Tibial artery (tissue), 4 donors: ENCODE data around the gene SKIDA1.
A peak's percentile ranks its signal among the peaks of the same experiment; 100 is the strongest.

Experiments
- DNase-seq, 2 donors: peaks; one replicate each; pipeline ENCODE4 v3.0.0-alpha.2; 2019
- H3K27ac ChIP-seq, 2 donors: fragments of 200-600 bp; sonication (generic) in 1 of 2; 1 replicate in 1 of 2; 2 replicates in 1 of 2; pipeline ENCODE4 v1.5.1; 2018 to 2019; ENCODE audit warnings: mild to moderate bottlenecking in 1 of 2
- H3K27me3 ChIP-seq, 2 donors: fragments of 200-600 bp; sonication (generic) in 1 of 2; one replicate each; pipeline versions ENCODE4 v1.5.1 to v1.6.0; 2016 to 2019
- H3K36me3 ChIP-seq, 3 donors: fragments of 200-600 bp; sonication (generic) in 2 of 3; one replicate each; pipeline ENCODE4 v1.5.1; 2016 to 2019; ENCODE audit warnings: mild to moderate bottlenecking in 2 of 3
- H3K4me1 ChIP-seq, 4 donors: fragments of 200-600 bp; sonication (generic) in 2 of 4; 1 replicate in 3 of 4; 2 replicates in 1 of 4; pipeline ENCODE4 v1.5.1; 2016 to 2019
- H3K4me3 ChIP-seq, 2 donors: fragments of 200-600 bp; sonication (generic) in 1 of 2; 1 replicate in 1 of 2; 2 replicates in 1 of 2; pipeline ENCODE4 v1.5.1; 2018 to 2019; ENCODE audit warnings: mild to moderate bottlenecking in 2 of 2
- H3K9me3 ChIP-seq, 3 donors: fragments of 200-600 bp; sonication (generic) in 1 of 3; one replicate each; pipeline ENCODE4 v1.5.1; 2016 to 2019
- intact Hi-C: fragments of 100-400 bp; cut with DNase I; formaldehyde crosslinking; loops from one replicate; pipeline ENCODE4 v1.15.0; 2023; ENCODE audit warnings: low total_unique reads
- TF ChIP-seq, protein P1 (sequence below), 2 experiments: fragments of 200-600 bp in 1 of 2; fragments of 450-650 bp in 1 of 2; IDR thresholded peaks; one replicate each; pipeline ENCODE4 v1.5.1; 2017 to 2019; ENCODE audit warnings: antibody characterized with exemption in 2 of 2, mild to moderate bottlenecking in 1 of 2, moderate library complexity in 1 of 2

The SKIDA1 gene

DNA sequence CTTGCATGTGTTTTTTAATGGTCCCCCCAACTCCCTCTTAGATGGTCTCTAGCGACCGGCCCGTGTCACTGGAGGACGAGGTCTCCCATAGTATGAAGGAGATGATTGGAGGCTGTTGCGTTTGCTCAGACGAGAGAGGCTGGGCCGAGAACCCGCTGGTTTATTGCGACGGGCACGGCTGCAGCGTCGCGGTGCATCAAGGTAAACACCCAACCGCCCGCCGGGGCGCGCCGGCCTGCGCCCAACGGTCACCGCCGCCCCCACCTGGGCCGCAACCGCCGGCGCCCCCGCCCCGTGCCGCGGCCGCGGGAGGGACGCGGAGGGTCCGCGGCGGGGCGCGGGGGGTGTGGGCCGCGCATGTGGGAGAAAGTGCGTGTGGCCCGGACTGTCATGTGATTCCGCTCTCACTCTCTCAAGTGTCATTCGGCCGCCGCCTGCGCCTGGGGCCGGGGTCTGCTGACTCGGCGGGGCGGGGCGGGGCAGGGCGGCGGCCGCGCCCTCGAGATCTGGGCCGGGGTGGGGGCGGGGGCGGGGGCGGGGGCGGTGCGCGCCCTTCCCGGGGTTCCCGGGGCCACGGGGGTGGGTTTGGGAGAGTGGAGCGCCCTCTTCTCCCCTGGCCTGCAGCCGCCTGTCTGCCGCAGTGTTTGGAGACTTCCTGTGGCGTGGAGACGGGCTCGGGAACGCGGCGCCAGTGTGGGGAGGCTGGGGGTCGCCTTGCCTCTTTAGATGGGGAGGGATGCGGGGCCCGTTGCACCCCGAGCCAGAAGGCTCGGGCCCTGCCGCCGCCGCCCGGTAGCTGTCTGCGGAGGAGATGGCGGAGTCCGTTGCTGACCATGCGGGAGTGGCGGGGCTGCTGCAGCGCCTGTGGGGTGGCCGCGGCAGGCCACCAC is 9.4 kb upstream of the SKIDA1 start:
- intact Hi-C loops, result no loop called here
- Histone ChIP-seq H3K27me3 (no peaks in the 10 kb centered on the region), H3K36me3 (peaks cover 10 to 31% (median 15%) of the 10 kb centered on the region in 3 donors), H3K9me3 (no peaks in the 10 kb centered on the region), H3K4me1 (peaks cover 0 to 22% (median 7%) of the 10 kb centered on the region in 4 donors), H3K27ac (peak overlapping the region; percentile 91 to 96), H3K4me3 (peak overlapping the region; percentile 80 to 90)
- TF ChIP-seq, protein P1, sequence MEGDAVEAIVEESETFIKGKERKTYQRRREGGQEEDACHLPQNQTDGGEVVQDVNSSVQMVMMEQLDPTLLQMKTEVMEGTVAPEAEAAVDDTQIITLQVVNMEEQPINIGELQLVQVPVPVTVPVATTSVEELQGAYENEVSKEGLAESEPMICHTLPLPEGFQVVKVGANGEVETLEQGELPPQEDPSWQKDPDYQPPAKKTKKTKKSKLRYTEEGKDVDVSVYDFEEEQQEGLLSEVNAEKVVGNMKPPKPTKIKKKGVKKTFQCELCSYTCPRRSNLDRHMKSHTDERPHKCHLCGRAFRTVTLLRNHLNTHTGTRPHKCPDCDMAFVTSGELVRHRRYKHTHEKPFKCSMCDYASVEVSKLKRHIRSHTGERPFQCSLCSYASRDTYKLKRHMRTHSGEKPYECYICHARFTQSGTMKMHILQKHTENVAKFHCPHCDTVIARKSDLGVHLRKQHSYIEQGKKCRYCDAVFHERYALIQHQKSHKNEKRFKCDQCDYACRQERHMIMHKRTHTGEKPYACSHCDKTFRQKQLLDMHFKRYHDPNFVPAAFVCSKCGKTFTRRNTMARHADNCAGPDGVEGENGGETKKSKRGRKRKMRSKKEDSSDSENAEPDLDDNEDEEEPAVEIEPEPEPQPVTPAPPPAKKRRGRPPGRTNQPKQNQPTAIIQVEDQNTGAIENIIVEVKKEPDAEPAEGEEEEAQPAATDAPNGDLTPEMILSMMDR (IDR thresholded peaks at IDR 0.05), result no peak
- DNase-seq, result peak; percentile 74 to 76

DNA sequence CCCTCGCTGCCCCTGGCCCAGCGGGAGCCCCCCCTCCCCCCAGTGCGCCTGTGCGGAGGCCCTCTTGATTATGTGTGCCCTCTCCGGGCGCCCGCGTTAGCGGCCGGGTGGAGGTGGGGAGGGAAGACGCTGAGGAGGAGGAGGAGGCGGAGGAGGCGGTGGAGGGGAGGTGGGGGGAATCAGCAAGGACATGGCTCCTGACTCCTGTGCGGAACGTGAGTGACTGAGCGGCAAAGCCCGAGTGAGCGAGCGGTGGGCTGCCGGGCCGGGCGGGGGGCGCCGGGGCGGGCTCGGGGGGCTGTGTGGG is 8.8 kb upstream of the SKIDA1 start:
- no peak for DNase-seq
- Histone ChIP-seq H3K27me3 (no peaks in the 10 kb centered on the region), H3K9me3 (no peaks in the 10 kb centered on the region), H3K4me1 (peaks cover 0 to 22% (median 7%) of the 10 kb centered on the region in 4 donors), H3K4me3 (peak overlapping the region; percentile 80 to 90), H3K27ac (peak overlapping the region; percentile 91 to 96), H3K36me3 (peaks cover 9 to 25% (median 10%) of the 10 kb centered on the region in 3 donors)
- intact Hi-C loops, result no loop called here
- TF ChIP-seq, protein P1 (IDR thresholded peaks at IDR 0.05), result no peak

DNA sequence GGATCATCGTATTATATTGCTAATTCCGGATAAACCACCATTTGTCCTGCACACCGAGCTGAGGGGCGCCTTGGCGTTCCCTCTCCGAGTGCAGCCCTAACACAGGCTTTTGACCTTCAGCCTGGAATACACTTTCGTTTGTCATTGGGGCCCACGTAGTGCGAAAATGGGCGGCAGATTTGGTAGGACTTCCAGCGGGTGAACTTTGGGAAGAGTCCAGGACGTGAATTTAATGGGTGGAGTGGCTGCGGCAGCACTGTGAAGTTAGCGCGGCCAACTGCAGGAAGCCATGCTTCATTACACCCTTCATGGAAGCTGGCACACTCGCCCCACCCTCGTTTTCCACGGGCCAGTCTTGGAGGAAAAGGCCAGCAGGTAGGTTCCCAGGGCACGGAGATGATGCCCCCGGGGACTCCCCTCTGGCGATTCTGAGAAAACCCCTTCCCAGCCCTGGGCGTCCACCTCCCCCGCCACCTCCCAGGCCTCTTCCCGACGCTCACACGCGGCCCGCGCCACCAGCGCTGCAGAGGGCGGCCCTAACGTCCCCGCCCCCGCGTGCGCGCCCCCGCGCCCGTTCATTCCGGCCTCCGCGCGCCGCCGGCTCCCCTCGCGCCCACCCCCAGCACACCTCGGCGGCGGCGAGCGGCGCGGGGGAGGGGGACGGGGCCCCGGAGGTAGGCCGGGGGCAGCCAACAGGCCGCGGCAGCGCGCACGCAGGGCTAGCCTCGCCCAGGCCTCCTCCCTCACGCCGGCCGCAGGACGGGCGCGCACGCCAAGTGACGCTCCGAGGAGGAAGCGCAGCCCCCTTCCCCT is 8.2 kb upstream of the SKIDA1 start, which contains the start of gene MLLT10:
Gene MLLT10 (plus strand): TSS at position 766 of the 813 bp plus-strand sequence. CDS start 413 bp downstream, outside the sequence.
- peak; percentile 90 to 96 for DNase-seq
- Histone ChIP-seq H3K27ac (peak within 1 kb of the TSS; percentile 91 to 96), H3K4me1 (peaks cover 0 to 22% (median 7%) of the 10 kb centered on the region in 4 donors), H3K27me3 (no peaks in the 10 kb centered on the region), H3K36me3 (peaks cover 3 to 19% (median 7%) of the 10 kb centered on the region in 3 donors), H3K4me3 (peak within 1 kb of the TSS; percentile 80 to 90), H3K9me3 (no peaks in the 10 kb centered on the region)
- intact Hi-C loops, result no loop called here
- TF ChIP-seq, protein P1 (IDR thresholded peaks at IDR 0.05), result peak; percentile 41 to 58

DNA sequence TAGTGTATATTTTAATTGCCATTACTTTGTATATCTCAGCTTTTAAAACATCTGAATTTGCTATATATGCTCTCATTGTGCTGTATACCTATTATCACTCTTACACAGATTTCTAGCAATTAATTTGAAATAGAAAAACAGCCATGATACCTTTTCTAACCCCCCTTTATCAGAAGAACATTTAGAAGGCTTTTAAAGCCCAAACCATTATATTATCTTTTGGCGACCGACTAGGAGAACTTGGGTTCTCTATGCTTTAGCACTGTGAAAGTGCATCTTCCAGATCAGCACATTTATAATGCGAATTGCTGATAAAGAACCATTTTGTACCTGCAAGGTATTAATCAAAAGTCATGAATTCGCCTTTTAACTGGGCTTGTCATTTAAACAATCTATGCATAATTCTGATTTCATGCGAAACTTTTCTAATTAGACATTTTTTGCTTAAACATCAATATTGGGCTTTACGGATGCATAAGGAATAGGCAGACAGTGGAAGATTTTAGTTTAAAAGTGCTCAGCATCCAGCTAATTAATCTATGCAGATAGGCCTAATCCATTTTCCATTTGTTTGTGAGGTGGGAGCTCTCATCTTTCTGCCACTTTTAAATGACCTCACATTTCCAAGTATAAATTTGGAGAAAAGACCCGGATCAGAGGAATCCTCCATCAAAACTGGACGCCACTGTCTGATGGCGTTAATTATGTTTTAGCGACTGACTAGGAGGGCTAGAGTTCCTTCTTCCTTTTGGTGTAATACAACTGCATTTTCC is 7.4 kb upstream of the SKIDA1 start:
- Histone ChIP-seq H3K4me3 (peak overlapping the region; percentile 80 to 90), H3K4me1 (peaks cover 0 to 22% (median 7%) of the 10 kb centered on the region in 4 donors), H3K27me3 (no peaks in the 10 kb centered on the region), H3K9me3 (no peaks in the 10 kb centered on the region), H3K27ac (peak overlapping the region; percentile 91 to 96), H3K36me3 (peaks cover 0 to 11% (median 5%) of the 10 kb centered on the region in 3 donors)
- intact Hi-C loops, result no loop called here
- peak in 1 of 2 donors; percentile 61 for DNase-seq
- TF ChIP-seq, protein P1 (IDR thresholded peaks at IDR 0.05), result no peak

DNA sequence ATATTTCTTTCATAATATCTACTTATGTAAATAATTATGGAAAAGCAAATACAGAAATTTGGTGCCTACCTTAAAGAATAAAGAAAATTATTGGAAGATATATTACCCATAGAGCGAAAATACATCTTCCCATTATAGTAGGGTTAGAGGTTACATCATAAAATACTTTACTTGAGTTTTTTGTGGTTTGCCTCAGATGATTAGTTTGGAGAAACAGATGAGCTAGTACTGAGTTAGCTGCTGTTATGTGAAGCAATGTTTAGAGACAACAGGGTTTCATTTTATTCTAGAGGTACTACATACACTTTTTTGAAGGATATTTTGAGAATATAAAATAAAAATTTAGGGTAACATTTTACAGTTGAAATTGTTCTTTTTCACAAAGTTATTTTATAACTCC is 5.7 kb upstream of the SKIDA1 start:
- no peaks in the 10 kb centered on the region for H3K9me3 ChIP-seq
- TF ChIP-seq, protein P1 (IDR thresholded peaks at IDR 0.05), result no peak
- intact Hi-C loops, result no loop called here
- H3K27me3 ChIP-seq, result no peaks in the 10 kb centered on the region
- H3K4me3 ChIP-seq, result no peak overlapping the region
- peaks cover 0 to 22% (median 7%) of the 10 kb centered on the region in 4 donors for H3K4me1 ChIP-seq
- no peak for DNase-seq
- peak overlapping the region in 1 of 2 donors; percentile 91 for H3K27ac ChIP-seq
- no peaks in the 10 kb centered on the region for H3K36me3 ChIP-seq
